ENCODE measurements around the gene RAMACL. TPM values are rescaled to one million over a fixed set of nuclear protein-coding genes. Genes with fewer than 3 reads are reported as not detected.
A peak's percentile ranks its signal among the peaks of the same experiment; 100 is the strongest.

Gene RAMACL
- polyA plus RNA-seq, 1 experiment: 0.26 TPM

DNA sequence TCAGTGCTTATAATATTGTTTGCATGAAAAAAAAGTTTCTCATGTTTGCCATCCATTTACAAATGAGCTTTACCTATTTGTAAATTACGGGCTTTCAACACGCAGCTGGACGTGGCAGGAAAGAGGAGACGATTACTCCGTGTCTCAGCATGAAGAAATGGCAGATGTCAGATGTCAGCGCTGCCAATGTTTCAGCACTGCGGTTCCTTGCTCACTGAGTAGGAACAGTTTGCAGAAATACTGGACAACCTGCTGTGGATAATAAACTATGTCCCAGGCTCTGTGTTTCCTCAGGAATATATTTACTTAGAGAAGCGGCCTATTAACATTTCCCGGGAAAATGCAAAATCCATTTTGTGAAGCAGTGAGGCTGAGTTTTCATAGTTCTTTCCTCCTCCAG is 22.7 kb downstream of the RAMACL start:
- ChIA-PET CTCF (no interaction called here), POLR2A (no interaction called here)
- TF ChIP-seq, protein P1, sequence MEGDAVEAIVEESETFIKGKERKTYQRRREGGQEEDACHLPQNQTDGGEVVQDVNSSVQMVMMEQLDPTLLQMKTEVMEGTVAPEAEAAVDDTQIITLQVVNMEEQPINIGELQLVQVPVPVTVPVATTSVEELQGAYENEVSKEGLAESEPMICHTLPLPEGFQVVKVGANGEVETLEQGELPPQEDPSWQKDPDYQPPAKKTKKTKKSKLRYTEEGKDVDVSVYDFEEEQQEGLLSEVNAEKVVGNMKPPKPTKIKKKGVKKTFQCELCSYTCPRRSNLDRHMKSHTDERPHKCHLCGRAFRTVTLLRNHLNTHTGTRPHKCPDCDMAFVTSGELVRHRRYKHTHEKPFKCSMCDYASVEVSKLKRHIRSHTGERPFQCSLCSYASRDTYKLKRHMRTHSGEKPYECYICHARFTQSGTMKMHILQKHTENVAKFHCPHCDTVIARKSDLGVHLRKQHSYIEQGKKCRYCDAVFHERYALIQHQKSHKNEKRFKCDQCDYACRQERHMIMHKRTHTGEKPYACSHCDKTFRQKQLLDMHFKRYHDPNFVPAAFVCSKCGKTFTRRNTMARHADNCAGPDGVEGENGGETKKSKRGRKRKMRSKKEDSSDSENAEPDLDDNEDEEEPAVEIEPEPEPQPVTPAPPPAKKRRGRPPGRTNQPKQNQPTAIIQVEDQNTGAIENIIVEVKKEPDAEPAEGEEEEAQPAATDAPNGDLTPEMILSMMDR (IDR thresholded peaks at IDR 0.05; ENCODE audit: insufficient read depth, low read depth, low read length): no peak

DNA sequence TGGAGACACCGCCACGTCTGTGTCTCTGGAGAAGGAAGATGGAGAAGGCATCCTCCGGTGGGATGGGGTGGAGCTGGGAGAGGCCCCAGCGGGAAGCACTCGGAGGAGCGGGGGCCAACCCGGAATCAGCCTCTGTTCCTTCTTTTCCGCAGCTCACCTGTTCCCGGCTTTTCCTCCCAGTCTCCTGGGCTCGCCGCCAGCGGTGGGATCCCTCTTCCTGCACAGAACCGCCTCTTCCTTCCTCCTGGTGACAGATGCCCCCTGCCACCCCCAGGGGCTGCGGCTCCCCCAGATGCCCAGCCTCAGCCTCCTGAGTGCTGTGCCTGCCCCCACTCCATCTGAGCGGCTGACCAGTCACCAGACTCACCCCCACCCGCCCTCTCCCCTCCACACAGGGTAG is 23.3 kb downstream of the RAMACL start:
- ChIA-PET POLR2A (no interaction called here), CTCF (interaction anchor here (1.3 kb wide), 1 partner anchor 11 kb away, joined by 3 read pairs; no protein-coding TSS in a partner anchor)
- Histone ChIP-seq H3K4me3 (ENCODE audit: low read depth, low read length) (no peak overlapping the region), H3K36me3 (ENCODE audit: control insufficient read depth, insufficient read depth, low read length) (0 out of 2 replicates have a peak, but pooled peaks cover 2% of the 10 kb centered on the region), H3K27me3 (ENCODE audit: control insufficient read depth, insufficient read depth, low read length) (no peaks in the 10 kb centered on the region)
- TF ChIP-seq, protein P1 (IDR thresholded peaks at IDR 0.05; ENCODE audit: insufficient read depth, low read depth, low read length): no peak
- DNase-seq (ENCODE audit: low read depth): no peak

More for the DNA sequence above, 22.7 kb downstream of the RAMACL start:
- no peak for DNase-seq (ENCODE audit: low read depth)
- H3K4me3 ChIP-seq (ENCODE audit: low read depth, low read length): no peak overlapping the region
- 0 out of 2 replicates have a peak, but pooled peaks cover 2% of the 10 kb centered on the region for H3K36me3 ChIP-seq (ENCODE audit: control insufficient read depth, insufficient read depth, low read length)
- no peaks in the 10 kb centered on the region for H3K27me3 ChIP-seq (ENCODE audit: control insufficient read depth, insufficient read depth, low read length)

DNA sequence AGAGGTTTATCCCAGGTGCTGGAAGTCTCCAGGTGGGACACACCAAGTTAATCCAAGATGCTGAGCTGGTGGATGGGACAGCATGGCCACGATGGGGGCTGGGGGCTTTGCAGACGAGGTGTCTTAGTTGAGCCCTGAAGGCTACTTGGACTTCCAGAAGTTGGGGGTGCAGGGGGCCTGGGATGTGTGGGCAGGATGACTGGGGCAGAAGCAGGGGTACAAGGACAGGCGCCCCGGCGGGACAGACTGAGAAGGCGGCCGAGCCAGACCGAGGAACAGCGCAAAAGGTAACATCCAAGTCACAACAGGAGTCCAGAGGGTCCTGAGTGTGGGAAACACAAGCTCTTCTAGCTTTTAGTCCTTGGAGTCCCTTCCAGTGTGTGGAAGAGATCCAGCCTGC is 23.8 kb downstream of the RAMACL start:
- H3K27me3 ChIP-seq (ENCODE audit: control insufficient read depth, insufficient read depth, low read length): no peaks in the 10 kb centered on the region
- ChIA-PET CTCF (interaction anchor here (1.3 kb wide), 1 partner anchor 11 kb away, joined by 3 read pairs; no protein-coding TSS in a partner anchor), POLR2A (no interaction called here)
- TF ChIP-seq, protein P1 (IDR thresholded peaks at IDR 0.05; ENCODE audit: insufficient read depth, low read depth, low read length): no peak
- no peak for DNase-seq (ENCODE audit: low read depth)
- no peak overlapping the region for H3K4me3 ChIP-seq (ENCODE audit: low read depth, low read length)
- H3K36me3 ChIP-seq (ENCODE audit: control insufficient read depth, insufficient read depth, low read length): 0 out of 2 replicates have a peak, but pooled peaks cover 2% of the 10 kb centered on the region

DNA sequence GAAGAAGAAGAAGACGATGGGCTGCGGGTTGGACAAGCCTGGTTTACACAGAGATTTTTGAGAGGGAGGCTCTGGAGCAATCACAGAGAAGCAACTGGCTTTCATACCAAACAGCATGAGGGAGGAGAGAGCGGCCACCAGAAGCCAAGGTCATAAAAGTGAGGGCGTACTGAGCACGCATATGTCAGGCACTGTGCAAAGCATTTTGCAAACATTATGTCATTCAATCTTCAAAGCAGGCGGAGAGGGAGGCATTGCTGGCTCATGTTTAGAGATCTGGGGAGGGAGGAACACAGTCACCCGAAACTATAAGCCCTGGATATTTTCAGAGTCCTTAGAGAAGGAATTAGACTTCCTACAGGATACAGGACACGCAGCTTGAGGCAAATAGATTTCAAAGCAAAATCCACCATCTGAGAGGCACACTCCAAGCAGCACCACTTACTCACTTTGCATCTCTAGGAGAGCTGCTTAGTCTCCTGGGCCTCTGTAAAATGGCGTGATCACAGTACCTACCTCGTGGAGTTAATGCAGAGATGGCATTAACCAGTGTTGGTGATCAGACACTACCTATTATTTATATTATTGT is 24.6 kb downstream of the RAMACL start:
- TF ChIP-seq, protein P1 (IDR thresholded peaks at IDR 0.05; ENCODE audit: insufficient read depth, low read depth, low read length): no peak
- CTCF ChIA-PET: interaction anchor here (1.3 kb wide), 1 partner anchor 12 kb away, joined by 3 read pairs; no protein-coding TSS in a partner anchor
- Histone ChIP-seq H3K4me3 (ENCODE audit: low read depth, low read length) (no peak overlapping the region), H3K36me3 (ENCODE audit: control insufficient read depth, insufficient read depth, low read length) (0 out of 2 replicates have a peak, but pooled peaks cover 2% of the 10 kb centered on the region), H3K27me3 (ENCODE audit: control insufficient read depth, insufficient read depth, low read length) (no peaks in the 10 kb centered on the region)
- peak; percentile 86 for DNase-seq (ENCODE audit: low read depth)
- POLR2A ChIA-PET: no interaction called here

DNA sequence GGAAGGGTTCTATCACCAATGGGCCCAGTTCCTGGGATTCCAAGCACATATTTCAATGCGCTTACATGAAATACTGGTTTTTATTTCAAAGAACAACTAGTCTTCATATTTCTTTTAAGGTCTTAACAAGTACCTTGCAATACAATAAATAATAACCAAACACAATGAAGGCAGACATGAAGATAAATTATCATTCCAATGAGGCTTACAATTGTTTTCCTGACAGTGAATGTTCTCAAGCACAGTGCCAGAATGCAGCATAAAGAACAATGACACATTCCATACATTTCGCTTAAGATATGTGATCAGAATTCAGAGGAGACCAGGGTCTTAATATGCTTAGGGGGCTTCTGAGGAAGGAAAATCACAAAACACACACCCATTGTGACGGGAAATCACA is 26.3 kb downstream of the RAMACL start:
- ChIA-PET POLR2A (no interaction called here), CTCF (no interaction called here)
- no peak for DNase-seq (ENCODE audit: low read depth)
- TF ChIP-seq, protein P1 (IDR thresholded peaks at IDR 0.05; ENCODE audit: insufficient read depth, low read depth, low read length): no peak
- 0 out of 2 replicates have a peak, but pooled peaks cover 2% of the 10 kb centered on the region for H3K36me3 ChIP-seq (ENCODE audit: control insufficient read depth, insufficient read depth, low read length)
- H3K27me3 ChIP-seq (ENCODE audit: control insufficient read depth, insufficient read depth, low read length): no peaks in the 10 kb centered on the region
- no peak overlapping the region for H3K4me3 ChIP-seq (ENCODE audit: low read depth, low read length)

Data from BJ (cell line).